HG02571 (cell line): ENCODE measurements around the gene LSM4.

ENCODE experiments used
- ATAC-seq: cut with Tn5 transposase; IDR thresholded peaks from one replicate; pipeline ENCODE4 v1.9.1; 2021; ENCODE audit warnings: mild to moderate bottlenecking, moderate library complexity; ENCODE audit not compliant: unreplicated experiment

LSM4 gene

DNA sequence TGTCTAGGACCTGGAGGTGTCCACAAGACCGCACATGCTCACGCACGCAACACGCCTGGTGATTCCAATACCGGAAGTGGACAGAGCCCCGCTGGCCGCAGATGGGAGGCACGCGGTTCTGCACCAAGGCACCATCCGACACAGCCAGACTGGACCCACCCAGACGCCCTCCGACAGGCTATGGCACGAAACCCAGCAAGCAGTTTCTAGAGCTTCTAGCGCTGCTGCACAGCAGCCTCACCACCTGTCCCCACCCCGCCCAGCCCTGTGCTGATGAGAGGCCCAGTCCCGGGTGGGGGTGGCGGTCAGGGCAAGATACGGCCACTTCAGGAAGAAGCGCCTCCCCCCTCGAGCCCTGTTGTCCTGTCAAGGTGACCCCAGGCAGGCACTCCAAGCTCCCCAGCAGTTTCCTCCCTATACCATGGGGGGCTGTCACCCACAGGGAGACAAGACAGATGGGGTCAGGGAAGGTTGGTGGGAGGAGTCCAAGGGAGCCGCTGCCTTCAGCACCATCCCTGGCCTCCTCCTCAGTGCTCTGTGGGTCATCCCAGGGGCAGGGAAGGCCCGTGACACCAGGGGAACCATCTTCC, 11.3 kb downstream of the LSM4 start:
- no peak for ATAC-seq

DNA sequence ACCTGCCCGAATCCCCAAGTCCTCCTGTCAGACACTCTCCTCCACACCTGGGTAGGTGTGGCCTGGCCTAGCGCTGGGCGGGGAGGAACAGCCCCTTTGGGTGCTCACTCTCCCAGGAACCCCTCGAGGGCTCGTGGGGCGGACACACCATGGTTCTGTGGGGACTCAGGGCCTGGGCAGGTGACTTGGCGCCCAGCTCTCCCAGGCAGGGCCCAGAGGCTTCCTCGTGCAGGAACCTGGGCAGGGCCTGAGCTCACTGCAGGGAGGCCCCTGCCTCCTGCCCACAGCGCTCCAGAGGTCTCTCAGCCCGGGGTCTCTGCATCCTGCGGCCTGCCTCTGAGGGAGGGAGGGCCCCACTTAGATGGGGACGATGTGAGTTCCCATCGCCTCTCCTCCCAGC, 11.9 kb downstream of the LSM4 start:
- no peak for ATAC-seq

DNA sequence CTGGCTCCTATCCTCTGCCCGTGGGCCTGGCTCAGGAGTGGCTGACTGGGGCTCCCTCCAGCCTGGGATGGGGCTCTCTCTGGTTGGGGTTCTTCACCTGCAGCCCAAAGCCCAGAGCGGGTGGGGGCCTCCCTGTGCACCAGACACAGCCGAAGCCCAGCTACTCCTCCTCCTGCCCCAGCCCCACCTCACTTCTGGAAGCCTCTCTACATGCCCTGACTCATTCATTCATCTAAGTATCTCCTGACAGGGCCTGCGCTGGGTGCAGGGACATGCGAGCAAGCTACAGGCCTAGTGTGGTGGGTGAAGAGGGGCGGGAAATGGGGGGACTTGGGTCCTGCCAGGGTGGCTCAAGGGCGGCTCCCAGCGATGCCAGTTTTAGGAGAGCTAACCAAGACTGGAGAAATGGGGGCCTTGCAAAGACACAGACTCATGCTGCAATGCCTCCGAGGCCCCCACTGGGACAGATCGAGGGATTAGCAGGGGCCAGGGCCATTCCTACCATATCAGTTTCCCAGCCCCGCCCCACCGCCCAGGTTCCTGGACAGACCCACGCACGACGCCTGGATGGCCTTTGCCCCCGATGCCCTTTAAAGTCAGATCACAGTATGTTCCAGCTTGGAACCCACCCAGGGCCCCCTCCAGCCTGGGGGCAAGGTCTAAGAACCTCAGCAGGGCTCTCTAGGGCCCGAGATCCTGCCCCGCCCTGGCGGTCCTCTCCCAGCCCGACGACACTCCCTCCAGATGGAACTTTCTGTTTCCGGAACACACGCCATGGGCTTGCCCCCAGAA, 12.6 kb downstream of the LSM4 start:
- ATAC-seq: no peak

GRCh38 chr19:18309525-18310064, 13.3 kb downstream of the LSM4 start:
- no peak for ATAC-seq

- no peak for ATAC-seq
These were observed 13.9 kb downstream of the LSM4 start for GRCh38 chr19:18308948-18309325.

DNA sequence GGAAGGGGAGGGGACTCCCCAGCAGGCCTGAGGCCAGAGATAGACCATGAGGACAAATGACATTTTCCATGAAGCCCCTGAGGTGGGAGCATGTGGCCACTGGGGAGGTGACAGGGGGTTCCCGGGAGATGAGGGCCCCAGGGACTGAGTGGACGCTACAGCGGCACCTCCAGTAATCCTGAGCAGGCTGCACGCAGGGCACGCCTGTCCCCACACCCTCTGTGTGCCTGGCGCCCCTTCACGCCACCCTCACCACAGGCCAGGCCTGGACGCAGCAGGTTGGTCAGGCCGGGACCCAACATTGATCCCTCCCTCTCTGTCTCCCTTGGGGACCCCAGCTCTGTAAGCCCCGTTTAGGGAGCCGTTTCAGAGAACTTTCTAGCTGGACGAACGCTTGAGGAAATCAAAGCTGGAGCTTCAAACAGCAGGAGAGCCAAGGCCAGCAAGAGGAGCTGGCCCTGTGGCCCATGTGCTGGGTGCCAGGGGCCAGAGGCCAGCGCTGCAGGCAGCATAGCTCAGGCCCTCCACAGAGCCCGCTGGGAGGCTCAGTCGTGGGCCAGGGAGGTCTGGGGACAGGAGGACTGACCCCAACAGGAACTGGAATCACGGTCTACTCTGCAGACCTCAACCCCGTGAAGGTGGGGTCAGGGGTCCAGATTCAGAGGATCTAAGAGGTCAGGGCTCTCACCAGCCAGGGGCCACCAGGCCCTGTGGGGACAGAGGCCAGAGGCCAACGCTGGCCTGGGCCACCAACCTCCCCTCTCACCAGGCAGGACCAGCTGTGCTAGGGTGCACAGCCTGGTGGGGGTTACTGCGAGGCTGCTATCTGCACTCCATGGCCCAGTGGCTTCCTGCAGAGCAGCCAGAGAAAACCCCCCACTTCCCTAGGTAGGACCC, 14.6 kb downstream of the LSM4 start:
- ATAC-seq: no peak

DNA sequence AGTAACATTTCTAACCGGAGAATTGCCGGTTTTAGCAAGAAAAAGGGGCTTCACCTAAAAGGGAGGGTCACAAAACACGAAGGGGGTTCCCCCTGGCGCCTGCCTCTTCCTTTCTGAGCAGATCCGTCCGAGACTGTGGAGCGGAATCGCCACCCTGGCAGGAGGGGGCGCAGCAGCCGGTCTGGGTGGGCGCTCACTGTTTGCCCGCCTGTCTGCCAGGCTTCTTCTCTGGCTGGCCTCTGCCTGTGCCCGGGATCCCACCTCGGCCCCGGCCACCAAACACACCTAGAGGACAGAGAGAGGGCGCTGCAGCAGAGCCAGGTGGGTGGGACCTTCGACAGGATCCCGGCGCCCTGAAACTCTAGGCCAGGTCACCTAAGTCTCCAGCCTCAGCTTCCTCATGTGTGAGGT, 15.6 kb downstream of the LSM4 start:
- ATAC-seq: no peak

DNA sequence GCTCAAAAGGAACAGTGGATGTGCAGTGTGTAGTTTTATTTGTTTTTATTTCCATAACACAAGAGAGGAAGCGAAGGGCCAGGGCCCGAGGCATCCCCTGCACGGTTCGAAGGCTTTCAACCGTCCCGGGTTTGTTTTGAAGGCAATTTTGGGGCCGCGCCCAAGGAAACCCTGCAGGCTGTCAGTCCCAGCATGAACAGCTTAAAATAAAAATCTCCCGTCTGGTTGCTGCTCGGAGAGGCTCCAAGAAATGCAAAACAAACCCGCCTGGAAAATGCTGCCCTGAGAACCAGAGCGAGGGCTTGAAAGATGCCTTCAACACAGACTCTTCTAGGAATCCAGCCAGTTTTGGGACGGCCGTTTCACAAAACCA, 16.0 kb downstream of the LSM4 start:
- ATAC-seq: no peak

DNA sequence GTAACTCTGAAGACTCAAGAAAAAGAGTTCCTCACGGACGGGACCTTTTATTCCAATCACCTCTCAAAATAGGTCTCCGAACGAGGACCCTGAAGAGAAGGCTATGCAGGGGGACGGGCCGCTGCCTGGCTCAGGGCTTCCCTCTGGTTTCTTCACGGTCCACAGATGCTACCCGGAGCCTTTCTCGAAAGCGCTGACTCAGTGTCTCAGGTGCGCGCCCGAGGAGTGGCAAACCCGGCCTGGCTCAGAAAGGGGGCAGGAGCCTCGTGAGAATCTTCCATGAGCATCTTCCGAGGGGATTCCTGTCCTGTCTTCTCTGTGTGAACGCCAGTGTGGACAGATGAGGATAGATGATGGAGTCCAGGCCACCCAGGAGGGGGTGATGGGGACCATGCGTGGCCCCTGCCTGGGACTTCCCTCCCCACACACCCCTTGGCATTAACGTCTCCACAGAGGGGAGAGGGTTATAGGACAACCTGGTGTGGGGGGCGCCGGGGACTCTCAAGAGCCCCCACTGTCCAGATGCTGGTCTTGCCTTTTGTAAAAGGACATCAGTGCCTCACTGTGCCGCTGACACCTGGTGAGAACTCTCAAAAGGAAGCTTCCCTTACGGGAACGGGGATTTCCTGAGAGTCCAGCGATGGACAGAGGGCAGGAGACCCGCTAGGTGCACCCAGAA, 16.5 kb downstream of the LSM4 start:
- ATAC-seq: no peak

GRCh38 chr19:18304458-18305310, 18.2 kb downstream of the LSM4 start:
- peak; percentile 42 for ATAC-seq

DNA sequence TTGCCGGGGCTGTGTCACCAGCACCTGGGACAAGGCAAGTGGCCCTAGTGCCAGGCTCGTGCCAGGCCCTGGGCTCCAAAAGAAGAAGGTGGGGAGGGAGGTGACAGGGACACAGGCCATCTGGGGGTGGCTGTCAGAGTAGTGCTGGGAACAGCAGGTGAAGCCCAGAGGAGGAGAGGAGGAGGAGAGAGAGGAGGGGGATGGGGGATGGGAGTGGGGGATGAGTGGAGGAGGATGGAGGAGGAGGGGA, 18.7 kb downstream of the LSM4 start:
- ATAC-seq: peak; percentile 10

- no peak for ATAC-seq
These were observed 21.2 kb downstream of the LSM4 start for GRCh38 chr19:18301718-18302111.

DNA sequence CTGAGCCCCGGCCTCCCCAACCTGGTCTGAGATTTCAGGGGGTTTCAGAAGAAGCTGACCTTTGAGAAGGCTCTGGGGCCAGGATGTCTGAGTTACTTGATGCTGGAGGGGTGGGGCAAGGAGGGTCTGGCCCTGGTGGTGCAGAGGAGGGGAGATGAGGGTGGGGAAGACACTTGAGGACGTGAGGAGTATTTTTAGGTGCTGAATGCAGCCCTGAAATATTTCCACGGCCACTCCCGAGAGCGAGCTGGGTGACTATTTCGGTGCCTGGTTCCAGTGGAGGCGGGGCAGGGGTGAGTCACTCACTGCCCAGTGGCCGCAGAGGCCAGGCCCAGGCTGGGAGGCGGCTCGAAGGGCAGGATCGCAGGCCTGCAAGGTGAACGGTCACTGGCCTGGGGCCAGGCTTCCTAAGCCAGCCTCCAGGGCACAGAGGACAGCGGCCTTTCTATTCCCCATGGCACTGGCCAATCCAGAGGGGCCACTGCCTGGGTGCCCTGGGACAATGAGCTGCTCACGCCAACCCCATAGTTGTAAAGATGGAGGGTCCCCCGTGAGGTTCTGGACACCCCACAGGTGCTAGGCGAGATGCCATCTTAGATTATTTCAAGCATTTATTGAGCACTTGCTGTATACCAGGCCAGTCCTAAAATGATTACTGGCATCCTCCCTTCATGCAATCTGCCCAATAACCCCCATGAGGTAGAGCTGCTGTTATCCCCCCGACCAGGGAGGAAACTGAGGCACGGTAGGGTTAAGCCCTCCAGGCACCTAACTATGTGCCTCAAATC, 21.8 kb downstream of the LSM4 start:
- no peak for ATAC-seq

DNA sequence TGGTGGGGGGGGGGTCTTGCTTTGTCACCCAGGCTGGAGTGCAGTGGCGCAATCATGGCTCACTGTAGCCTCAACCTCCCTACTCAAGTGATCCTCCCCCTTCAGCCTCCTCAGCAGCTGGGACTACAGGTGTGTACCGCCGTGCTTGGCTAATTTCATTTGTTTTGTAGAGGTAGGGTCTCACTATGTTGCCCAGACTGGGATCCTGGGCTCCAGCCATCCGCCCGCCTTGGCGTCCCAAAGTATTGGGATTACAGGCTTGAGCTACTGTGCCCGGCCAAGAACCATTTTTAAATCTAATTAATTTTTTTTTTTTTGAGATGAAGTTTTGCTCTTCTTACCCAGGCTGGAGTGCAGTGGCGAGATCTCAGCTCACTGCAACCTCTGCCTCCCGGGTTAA, 23.2 kb downstream of the LSM4 start:
- ATAC-seq: no peak

DNA sequence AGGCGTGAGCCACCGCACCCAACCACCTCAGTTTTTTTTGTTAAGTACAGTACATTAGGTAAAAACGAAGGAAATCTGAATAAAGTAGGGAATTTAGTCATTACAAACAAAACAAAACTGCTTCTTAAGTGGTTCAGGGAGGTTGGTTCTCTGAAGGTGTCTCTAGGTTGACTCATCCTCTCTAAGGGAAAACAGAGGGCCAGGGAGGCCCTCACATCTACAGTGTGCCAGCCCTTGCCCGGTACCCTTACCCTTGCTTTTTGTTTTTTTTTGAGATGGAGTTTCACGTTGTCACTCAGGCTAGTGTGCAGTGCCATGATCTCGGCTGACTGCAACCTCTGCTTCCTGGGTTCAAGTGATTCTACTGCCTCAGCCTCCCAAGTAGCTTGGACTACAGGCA, 24.3 kb downstream of the LSM4 start:
- no peak for ATAC-seq

DNA sequence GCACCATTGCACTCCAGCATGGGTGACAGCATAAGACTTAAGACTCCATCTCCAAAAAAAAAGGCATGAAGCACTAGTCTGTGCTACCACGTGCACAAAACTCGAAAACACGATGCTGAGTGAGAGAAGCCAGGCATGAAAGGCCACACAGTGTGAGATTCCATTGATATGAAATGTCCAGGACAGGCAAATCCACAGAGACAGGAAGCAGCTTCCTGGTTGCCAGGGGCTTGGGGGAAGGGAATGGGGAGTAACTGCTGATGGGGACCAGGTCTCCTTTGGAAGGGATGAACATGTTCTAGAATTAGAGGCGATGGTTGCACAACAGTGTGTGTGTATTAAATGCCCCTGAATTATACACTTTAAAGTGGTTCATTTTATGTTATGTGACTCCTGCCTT, 25.6 kb downstream of the LSM4 start:
- ATAC-seq: no peak

DNA sequence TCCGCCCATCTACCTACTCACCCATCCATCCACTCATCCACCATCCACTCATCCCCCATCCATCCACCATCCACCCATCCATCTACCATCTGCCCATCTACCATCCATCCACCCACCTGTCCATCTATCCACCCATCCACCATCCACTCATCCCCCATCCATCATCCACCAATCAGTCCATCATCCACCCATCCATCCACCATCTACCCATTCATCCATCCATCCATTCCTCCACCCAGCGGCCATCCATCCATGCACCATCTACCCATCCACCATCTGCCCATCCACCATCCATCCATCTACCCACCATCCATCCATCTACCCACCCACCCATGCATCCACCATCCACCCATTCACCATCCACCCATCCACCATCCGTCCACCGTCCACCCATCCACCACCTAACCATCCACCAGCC, 27.8 kb downstream of the LSM4 start:
- no peak for ATAC-seq

- no peak for ATAC-seq
These were observed 28.4 kb downstream of the LSM4 start for GRCh38 chr19:18294467-18294864.

- ATAC-seq: no peak
These were observed 29.0 kb downstream of the LSM4 start for GRCh38 chr19:18293642-18294466.
